Coronary artery (tissue), 2 donors: ENCODE data around the gene CDKL5.

Source experiments
- DNase-seq: peaks from one replicate; pipeline ENCODE4 v3.0.0-alpha.2; 2017; ENCODE audit warnings: low spot score
- H3K27ac ChIP-seq, 2 donors: fragments of 200-600 bp; sonication (generic); one replicate each; pipeline ENCODE4 v1.5.1; 2016 to 2019
- H3K4me3 ChIP-seq: fragments of 200-600 bp; sonication (generic); 2 replicates; pipeline ENCODE4 v1.5.1; 2016; ENCODE audit warnings: mild to moderate bottlenecking, moderate library complexity
- TF ChIP-seq, protein P1 (sequence below): fragments of 200-600 bp; sonication (generic); IDR thresholded peaks from one replicate; pipeline ENCODE4 v1.5.1; 2019; ENCODE audit warnings: antibody characterized with exemption

The CDKL5 gene

DNA sequence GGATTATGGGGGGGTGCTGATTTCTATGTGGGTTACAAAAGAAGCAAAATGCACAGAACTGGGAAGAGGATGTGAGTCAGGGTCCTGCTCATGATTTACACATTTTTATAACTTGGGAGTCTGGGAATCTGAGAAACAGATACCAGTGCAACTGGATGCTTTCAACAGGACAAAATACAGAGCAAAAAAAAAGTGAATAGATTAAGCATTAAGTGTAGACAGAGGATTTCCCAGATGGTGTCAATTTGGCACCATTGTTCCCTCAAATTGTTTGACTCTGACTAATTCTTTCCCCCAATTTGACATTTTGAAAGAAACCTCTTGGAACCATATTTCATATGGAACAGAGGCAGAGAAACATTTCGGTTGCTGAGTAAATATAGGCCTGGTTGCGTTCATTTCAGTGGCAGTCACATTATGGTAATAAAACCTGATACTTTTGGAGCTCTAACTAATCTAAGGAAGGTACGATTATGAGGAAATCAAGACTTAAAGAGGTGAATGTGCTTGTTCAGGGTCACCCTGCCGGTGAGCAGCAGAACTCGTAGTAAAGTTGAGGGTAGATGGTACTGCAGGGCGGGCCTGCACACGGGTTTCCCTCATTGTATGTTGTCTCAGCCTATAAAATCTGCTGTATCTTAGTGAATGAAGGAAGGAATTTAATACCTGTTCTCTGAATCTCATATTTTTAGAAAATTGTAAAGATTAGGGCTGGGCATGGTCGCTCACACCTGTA is 18.7 kb upstream of the CDKL5 start:
- H3K27ac ChIP-seq, result no peak overlapping the region
- H3K4me3 ChIP-seq, result no peak overlapping the region
- TF ChIP-seq, protein P1, sequence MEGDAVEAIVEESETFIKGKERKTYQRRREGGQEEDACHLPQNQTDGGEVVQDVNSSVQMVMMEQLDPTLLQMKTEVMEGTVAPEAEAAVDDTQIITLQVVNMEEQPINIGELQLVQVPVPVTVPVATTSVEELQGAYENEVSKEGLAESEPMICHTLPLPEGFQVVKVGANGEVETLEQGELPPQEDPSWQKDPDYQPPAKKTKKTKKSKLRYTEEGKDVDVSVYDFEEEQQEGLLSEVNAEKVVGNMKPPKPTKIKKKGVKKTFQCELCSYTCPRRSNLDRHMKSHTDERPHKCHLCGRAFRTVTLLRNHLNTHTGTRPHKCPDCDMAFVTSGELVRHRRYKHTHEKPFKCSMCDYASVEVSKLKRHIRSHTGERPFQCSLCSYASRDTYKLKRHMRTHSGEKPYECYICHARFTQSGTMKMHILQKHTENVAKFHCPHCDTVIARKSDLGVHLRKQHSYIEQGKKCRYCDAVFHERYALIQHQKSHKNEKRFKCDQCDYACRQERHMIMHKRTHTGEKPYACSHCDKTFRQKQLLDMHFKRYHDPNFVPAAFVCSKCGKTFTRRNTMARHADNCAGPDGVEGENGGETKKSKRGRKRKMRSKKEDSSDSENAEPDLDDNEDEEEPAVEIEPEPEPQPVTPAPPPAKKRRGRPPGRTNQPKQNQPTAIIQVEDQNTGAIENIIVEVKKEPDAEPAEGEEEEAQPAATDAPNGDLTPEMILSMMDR, result no peak
- no peak for DNase-seq

DNA sequence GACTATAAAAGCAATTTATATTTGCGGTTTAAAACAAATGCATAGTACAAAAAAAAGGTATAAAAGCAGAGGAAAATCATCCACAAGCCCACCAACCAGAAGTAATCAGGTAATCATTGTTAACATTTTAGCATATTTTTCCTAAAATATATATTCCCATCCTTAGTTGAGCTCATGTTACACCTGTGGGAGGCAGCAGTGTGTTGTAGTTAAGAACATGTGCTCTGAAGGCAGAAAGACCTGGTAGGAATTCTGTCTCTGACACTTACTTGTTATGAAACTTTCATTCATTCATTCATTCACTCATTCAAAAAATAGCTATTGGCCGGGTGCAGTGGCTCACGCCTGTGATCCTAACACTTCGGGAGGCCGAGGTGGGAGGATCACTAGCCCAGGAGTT is 15.4 kb upstream of the CDKL5 start:
- Histone ChIP-seq H3K4me3 (no peak overlapping the region), H3K27ac (no peak overlapping the region)
- TF ChIP-seq, protein P1, result no peak
- DNase-seq, result no peak

DNA sequence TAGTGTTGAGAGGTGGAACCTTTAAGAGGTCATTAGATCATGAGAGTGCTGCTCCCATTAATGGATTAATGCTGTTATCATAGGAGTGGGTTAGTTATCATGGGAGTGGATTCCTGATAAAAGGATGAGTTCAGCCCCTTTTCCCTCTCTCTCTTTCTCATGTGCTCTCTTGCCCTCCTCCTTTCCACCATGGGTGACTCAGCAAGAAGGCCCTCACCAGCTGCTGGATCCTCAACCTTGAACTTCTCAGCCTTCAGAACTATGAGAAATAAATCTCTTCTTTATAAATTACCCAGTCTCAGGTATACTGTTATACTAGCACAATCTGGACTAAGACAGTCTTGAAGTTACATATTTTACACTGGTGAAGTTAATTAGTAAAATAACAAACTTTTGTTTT is 10.0 kb upstream of the CDKL5 start:
- no peak overlapping the region for H3K27ac ChIP-seq
- H3K4me3 ChIP-seq, result no peak overlapping the region
- TF ChIP-seq, protein P1, result no peak
- no peak for DNase-seq

DNA sequence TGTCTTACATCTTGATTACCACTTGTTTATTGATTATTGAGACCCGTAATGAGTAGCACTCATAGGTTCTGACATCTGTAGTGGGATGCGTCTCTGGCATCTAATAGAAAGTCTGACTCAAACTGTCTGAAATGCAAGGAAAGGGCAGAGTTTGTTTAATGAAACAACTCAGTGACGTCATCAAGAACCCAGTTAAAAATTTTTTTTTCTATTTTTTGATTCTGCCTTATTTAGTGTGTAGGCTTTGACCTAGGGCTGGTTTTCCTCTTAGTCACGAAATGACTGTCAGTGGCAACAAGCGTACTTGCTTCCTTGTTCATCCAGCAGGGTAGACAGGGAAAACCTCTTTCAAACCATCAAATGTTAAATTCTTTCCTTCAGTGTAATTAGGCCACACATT is 3.1 kb upstream of the CDKL5 start:
- DNase-seq, result peak; percentile 31
- TF ChIP-seq, protein P1, result no peak
- peak overlapping the region; percentile 22 to 78 for H3K27ac ChIP-seq
- H3K4me3 ChIP-seq, result no peak overlapping the region

DNA sequence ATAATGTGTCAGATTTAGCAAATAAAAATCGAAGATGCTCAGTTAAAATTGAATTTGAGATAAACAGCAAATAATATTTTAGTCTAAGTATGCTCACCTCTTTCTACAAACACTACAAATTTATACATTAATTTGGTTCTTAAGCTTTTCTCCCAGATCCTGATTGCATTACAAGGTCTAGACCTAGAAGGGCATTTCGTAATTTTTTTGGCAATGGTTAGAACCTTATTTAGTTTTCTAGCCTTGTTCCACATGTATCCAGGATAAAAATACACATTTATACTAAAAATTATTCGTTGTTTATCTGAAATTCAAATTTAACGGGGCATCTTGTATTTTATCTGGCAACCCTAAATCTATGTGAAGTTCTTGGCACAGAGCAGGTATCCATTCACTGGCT is 2.5 kb upstream of the CDKL5 start:
- Histone ChIP-seq H3K4me3 (no peak overlapping the region), H3K27ac (peak overlapping the region in 1 of 2 donors; percentile 75)
- DNase-seq, result no peak
- TF ChIP-seq, protein P1, result no peak

DNA sequence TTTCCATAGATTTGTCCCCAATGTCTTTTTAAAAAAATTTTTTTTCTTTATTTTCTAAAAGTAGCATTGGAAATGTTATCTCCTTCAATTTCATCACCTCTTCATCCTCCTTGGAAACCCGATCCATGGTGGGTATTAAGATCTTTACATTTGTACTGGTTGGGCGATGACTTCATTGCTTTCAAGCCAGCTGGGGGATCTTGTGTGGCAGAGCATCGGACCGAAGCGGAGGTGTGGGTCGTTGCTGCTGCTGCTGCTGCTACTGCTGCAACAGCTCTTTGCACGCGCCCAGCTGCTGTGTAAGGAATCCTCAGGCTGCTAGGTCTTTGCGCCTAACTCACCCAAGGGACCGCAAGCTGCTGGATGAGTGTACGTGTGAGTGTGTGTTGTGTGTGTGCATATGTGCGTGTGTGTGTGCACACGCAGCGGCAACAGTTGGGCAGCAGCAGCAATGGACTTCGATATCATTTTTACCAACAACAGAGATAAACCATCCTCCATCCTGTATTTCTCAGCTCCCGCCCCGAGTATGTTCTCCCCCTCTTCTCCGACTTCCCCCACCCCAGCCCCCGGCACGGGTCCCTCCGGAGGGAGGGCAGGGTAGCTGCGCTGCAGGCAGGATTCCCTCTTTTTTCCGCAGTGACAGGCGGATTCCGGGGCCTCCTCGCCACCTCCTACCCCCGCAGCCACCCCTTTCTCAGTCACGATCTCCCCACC is 768 bp upstream of the CDKL5 start:
- Histone ChIP-seq H3K27ac (peak overlapping the region; percentile 72 to 87), H3K4me3 (peak overlapping the region; percentile 86)
- peak; percentile 68 for DNase-seq
- TF ChIP-seq, protein P1, result no peak

DNA sequence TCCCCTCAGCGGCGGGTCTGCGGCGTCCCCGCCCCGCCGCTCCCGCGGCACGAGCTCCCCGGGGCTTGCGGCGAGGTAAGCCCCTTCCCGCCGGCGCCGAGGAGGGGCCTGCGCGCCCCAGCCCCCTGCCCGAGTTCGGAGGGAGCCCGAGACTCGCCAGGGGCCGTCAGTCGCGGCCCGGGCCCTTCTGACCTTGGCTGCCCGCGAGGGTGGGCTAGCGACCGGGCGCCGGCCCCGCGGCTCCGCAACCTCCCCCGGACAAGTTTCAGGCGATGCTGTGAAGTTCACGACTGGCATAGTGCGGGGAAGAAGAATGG is 554 bp downstream of the CDKL5 start:
- no peak for DNase-seq
- H3K27ac ChIP-seq, result peak overlapping the region; percentile 29 to 87
- TF ChIP-seq, protein P1, result no peak
- H3K4me3 ChIP-seq, result peak overlapping the region; percentile 86
